Osteoblast (primary cell): Measurements from ENCODE around the gene RFX6. TPM values are rescaled to one million over a fixed set of nuclear protein-coding genes. Genes with fewer than 3 reads are reported as not detected.
A peak's percentile ranks its signal among the peaks of the same experiment; 100 is the strongest.

ENCODE experiments used
- DNase-seq: peaks from one replicate; pipeline ENCODE4 v3.0.0; 2011; ENCODE audit warnings: low spot score, mixed read lengths; ENCODE audit not compliant: insufficient read length; ENCODE audit errors: missing footprints
- H2AFZ ChIP-seq: 2 replicates; pipeline ENCODE4 v1.6.0; 2011; ENCODE audit warnings: mild to moderate bottlenecking, low read length
- H3K27ac ChIP-seq: 2 replicates; pipeline ENCODE4 v1.5.1; 2011; ENCODE audit warnings: mild to moderate bottlenecking, low read depth, low read length, moderate library complexity
- H3K27me3 ChIP-seq: 2 replicates; pipeline ENCODE4 v1.6.0; 2012; ENCODE audit warnings: mild to moderate bottlenecking, control low read depth, inconsistent platforms, low read length, moderate library complexity; ENCODE audit not compliant: insufficient read depth
- H3K36me3 ChIP-seq: 2 replicates; pipeline ENCODE4 v1.5.1; 2011; ENCODE audit warnings: mild to moderate bottlenecking, low read length, control low read depth, moderate library complexity; ENCODE audit not compliant: insufficient read depth
- H3K4me1 ChIP-seq: 2 replicates; pipeline ENCODE4 v1.5.1; 2011; ENCODE audit warnings: mild to moderate bottlenecking, low read length, control low read depth, moderate library complexity; ENCODE audit not compliant: insufficient read depth
- H3K4me2 ChIP-seq: 2 replicates; pipeline ENCODE4 v1.6.0; 2011; ENCODE audit warnings: mild to moderate bottlenecking, low read length; ENCODE audit not compliant: insufficient read depth
- H3K4me3 ChIP-seq: fragments of 200-600 bp; sonication (generic); 3 replicates; pipeline ENCODE4 v1.5.1; 2012; ENCODE audit warnings: mild to moderate bottlenecking, low read length, inconsistent platforms; ENCODE audit not compliant: insufficient read depth
- H3K79me2 ChIP-seq: 2 replicates; pipeline ENCODE4 v1.6.0; 2012; ENCODE audit warnings: mild to moderate bottlenecking, low read length, control low read depth, inconsistent platforms; ENCODE audit not compliant: insufficient read depth
- H3K9me3 ChIP-seq: 2 replicates; pipeline ENCODE4 v1.5.1; 2011; ENCODE audit warnings: low read depth, low read length, control low read depth
- H4K20me1 ChIP-seq: 2 replicates; pipeline ENCODE4 v1.6.0; 2012; ENCODE audit warnings: mild to moderate bottlenecking, low read length, control low read depth; ENCODE audit not compliant: insufficient read depth
- CTCF ChIP-seq: IDR thresholded peaks from 2 replicates; pipeline ENCODE4 v1.5.1; 2011; ENCODE audit warnings: mild to moderate bottlenecking, low read depth, low read length, moderate library complexity; ENCODE audit errors: extremely low read depth
- total RNA-seq: library from RNA; depleted of rRNA; stranded (reverse); fragments of >200 nt; gene quantifications from 2 replicates; pipeline ENCODE4 v1.2.3, GENCODE V29; 2012

RFX6 gene
- total RNA-seq, 1 donor = not detected

- no peak for TF ChIP-seq CTCF
- H3K9me3 ChIP-seq = no peaks in the 10 kb centered on the region
- DNase-seq = no peak
Observed at GRCh38 chr6:116924245-116924644, 47.2 kb downstream of the RFX6 start.

GRCh38 chr6:116925088-116925794 is 48.2 kb downstream of the RFX6 start:
- DNase-seq = peak; percentile 17
- Histone ChIP-seq H3K27me3 (no peaks in the 10 kb centered on the region), H4K20me1 (no peaks in the 10 kb centered on the region), H3K36me3 (no peaks in the 10 kb centered on the region), H3K9me3 (no peaks in the 10 kb centered on the region), H3K4me3 (no peak overlapping the region), H3K27ac (no peak overlapping the region), H2AFZ (no peak overlapping the region), H3K4me2 (no peak overlapping the region), H3K4me1 (no peaks in the 10 kb centered on the region), H3K79me2 (no peaks in the 10 kb centered on the region)
- no peak for TF ChIP-seq CTCF

More at GRCh38 chr6:116924245-116924644, 47.2 kb downstream of the RFX6 start:
- no peak overlapping the region for H2AFZ ChIP-seq
- no peaks in the 10 kb centered on the region for H4K20me1 ChIP-seq
- no peaks in the 10 kb centered on the region for H3K27me3 ChIP-seq
- H3K27ac ChIP-seq = no peak overlapping the region
- H3K4me2 ChIP-seq = no peak overlapping the region
- no peaks in the 10 kb centered on the region for H3K79me2 ChIP-seq
- H3K4me1 ChIP-seq = no peaks in the 10 kb centered on the region
- no peak overlapping the region for H3K4me3 ChIP-seq
- H3K36me3 ChIP-seq = no peaks in the 10 kb centered on the region

- Histone ChIP-seq H3K36me3 (no peaks in the 10 kb centered on the region), H3K4me1 (no peaks in the 10 kb centered on the region), H2AFZ (no peak overlapping the region), H3K4me2 (no peak overlapping the region), H3K27ac (no peak overlapping the region), H3K27me3 (no peaks in the 10 kb centered on the region), H3K79me2 (no peaks in the 10 kb centered on the region), H3K4me3 (no peak overlapping the region), H4K20me1 (no peaks in the 10 kb centered on the region), H3K9me3 (no peaks in the 10 kb centered on the region)
- DNase-seq = no peak
- TF ChIP-seq CTCF = no peak
Observed at GRCh38 chr6:116928677-116929076, 51.6 kb downstream of the RFX6 start.

- no peak overlapping the region for H3K27ac ChIP-seq
- no peaks in the 10 kb centered on the region for H3K4me1 ChIP-seq
- DNase-seq = no peak
- no peaks in the 10 kb centered on the region for H3K79me2 ChIP-seq
- H3K36me3 ChIP-seq = no peaks in the 10 kb centered on the region
- H3K4me3 ChIP-seq = no peak overlapping the region
- H3K9me3 ChIP-seq = no peaks in the 10 kb centered on the region
- no peaks in the 10 kb centered on the region for H4K20me1 ChIP-seq
- no peaks in the 10 kb centered on the region for H3K27me3 ChIP-seq
- no peak overlapping the region for H3K4me2 ChIP-seq
- H2AFZ ChIP-seq = no peak overlapping the region
- TF ChIP-seq CTCF = no peak
Observed at GRCh38 chr6:116929825-116930224, 52.8 kb downstream of the RFX6 start.
